Mesothelial cell of epicardium (in vitro differentiated cells): ENCODE data around the gene GASK1A. TPM values are rescaled to one million over a fixed set of nuclear protein-coding genes. Genes with fewer than 3 reads are reported as not detected.

ENCODE experiments used
- DNase-seq, 2 experiments: peaks; one replicate each; pipeline ENCODE4 v3.0.0; 2021; ENCODE audit warnings: low spot score in 2 of 2; ENCODE audit not compliant: unreplicated experiment in 2 of 2
- H3K27ac Mint-ChIP-seq: 2 replicates; pipeline ENCODE4 v1.8.0; 2021; ENCODE audit warnings: mixed read lengths
- H3K27me3 Mint-ChIP-seq: 2 replicates; pipeline ENCODE4 v1.8.0; 2021; ENCODE audit warnings: low read depth, mixed read lengths
- H3K36me3 Mint-ChIP-seq: 2 replicates; pipeline ENCODE4 v1.8.0; 2021; ENCODE audit warnings: mixed read lengths
- H3K4me1 Mint-ChIP-seq: 2 replicates; pipeline ENCODE4 v1.8.0; 2021; ENCODE audit warnings: mixed read lengths
- H3K4me3 Mint-ChIP-seq: 2 replicates; pipeline ENCODE4 v1.8.0; 2021; ENCODE audit warnings: mild to moderate bottlenecking, moderate library complexity, mixed read lengths
- H3K9me3 Mint-ChIP-seq: 2 replicates; pipeline ENCODE4 v1.8.0; 2021; ENCODE audit warnings: mixed read lengths
- CTCF ChIP-seq: fragments of 200-600 bp; sonication (generic); IDR thresholded peaks from one replicate; pipeline ENCODE4 v1.5.0; 2021; ENCODE audit warnings: antibody characterized with exemption; ENCODE audit not compliant: unreplicated experiment
- total RNA-seq: library from RNA; stranded (reverse); gene quantifications from 3 replicates; pipeline ENCODE4 v1.2.1, GENCODE V29; 2021

The GASK1A gene
- total RNA-seq, 1 donor from 2014 or later, result 1.6 TPM

GRCh38 chr3:43097400-43098080 is 118.4 kb downstream of the GASK1A start:
- no peaks in the 10 kb centered on the region for H3K4me1 Mint-ChIP-seq
- DNase-seq, result no peak
- TF ChIP-seq CTCF, result no peak
- H3K36me3 Mint-ChIP-seq, result no peaks in the 10 kb centered on the region
- H3K27me3 Mint-ChIP-seq, result no peaks in the 10 kb centered on the region
- H3K4me3 Mint-ChIP-seq, result no peak overlapping the region
- no peaks in the 10 kb centered on the region for H3K9me3 Mint-ChIP-seq
- no peak overlapping the region for H3K27ac Mint-ChIP-seq

- no peak for TF ChIP-seq CTCF
- H3K27me3 Mint-ChIP-seq, result no peaks in the 10 kb centered on the region
- no peak overlapping the region for H3K27ac Mint-ChIP-seq
- H3K4me1 Mint-ChIP-seq, result peaks cover 4% of the 10 kb centered on the region
- H3K36me3 Mint-ChIP-seq, result no peaks in the 10 kb centered on the region
- no peak overlapping the region for H3K4me3 Mint-ChIP-seq
- no peak for DNase-seq
- no peaks in the 10 kb centered on the region for H3K9me3 Mint-ChIP-seq
Observed at GRCh38 chr3:43098761-43099160, 119.7 kb downstream of the GASK1A start.

GRCh38 chr3:43102773-43103480 is 123.8 kb downstream of the GASK1A start:
- Mint-ChIP-seq H3K4me1 (peaks cover 10% of the 10 kb centered on the region), H3K9me3 (no peaks in the 10 kb centered on the region), H3K27ac (peak overlapping the region; percentile 37), H3K27me3 (peaks cover 14% of the 10 kb centered on the region), H3K36me3 (no peaks in the 10 kb centered on the region), H3K4me3 (peak overlapping the region; percentile 1)
- TF ChIP-seq CTCF, result no peak
- no peak for DNase-seq

GRCh38 chr3:43104039-43104438 is 124.9 kb downstream of the GASK1A start:
- Mint-ChIP-seq H3K27me3 (peaks cover 16% of the 10 kb centered on the region), H3K9me3 (no peaks in the 10 kb centered on the region), H3K4me3 (no peak overlapping the region), H3K27ac (no peak overlapping the region), H3K4me1 (peaks cover 10% of the 10 kb centered on the region), H3K36me3 (no peaks in the 10 kb centered on the region)
- no peak for DNase-seq
- TF ChIP-seq CTCF, result no peak

GRCh38 chr3:43104660-43105595 is 125.8 kb downstream of the GASK1A start:
- Mint-ChIP-seq H3K27me3 (peaks cover 22% of the 10 kb centered on the region), H3K4me1 (peaks cover 10% of the 10 kb centered on the region), H3K4me3 (peak overlapping the region; percentile 68), H3K27ac (no peak overlapping the region), H3K36me3 (no peaks in the 10 kb centered on the region), H3K9me3 (peaks cover 4% of the 10 kb centered on the region)
- DNase-seq, result no peak
- no peak for TF ChIP-seq CTCF
